GM12875 (cell line): ENCODE measurements around the gene GPR150.
A peak's percentile ranks its signal among the peaks of the same experiment; 100 is the strongest.
"Not testable (repeated sequence)": the region's sequence is repeated elsewhere in the genome, so short reads cannot be mapped to it uniquely, and the experiment has no call there.

Experiments used
- H3K4me3 ChIP-seq: one replicate; pipeline ENCODE4 v1.5.1; 2011; ENCODE audit warnings: low read depth, low read length, control low read depth
- CTCF ChIP-seq: IDR thresholded peaks from 2 replicates; pipeline ENCODE4 v1.5.1; 2011; ENCODE audit warnings: low read depth, mild to moderate bottlenecking, control low read depth, inconsistent platforms, low read length, moderate library complexity, borderline replicate concordance; ENCODE audit not compliant: insufficient read depth

The GPR150 gene

DNA sequence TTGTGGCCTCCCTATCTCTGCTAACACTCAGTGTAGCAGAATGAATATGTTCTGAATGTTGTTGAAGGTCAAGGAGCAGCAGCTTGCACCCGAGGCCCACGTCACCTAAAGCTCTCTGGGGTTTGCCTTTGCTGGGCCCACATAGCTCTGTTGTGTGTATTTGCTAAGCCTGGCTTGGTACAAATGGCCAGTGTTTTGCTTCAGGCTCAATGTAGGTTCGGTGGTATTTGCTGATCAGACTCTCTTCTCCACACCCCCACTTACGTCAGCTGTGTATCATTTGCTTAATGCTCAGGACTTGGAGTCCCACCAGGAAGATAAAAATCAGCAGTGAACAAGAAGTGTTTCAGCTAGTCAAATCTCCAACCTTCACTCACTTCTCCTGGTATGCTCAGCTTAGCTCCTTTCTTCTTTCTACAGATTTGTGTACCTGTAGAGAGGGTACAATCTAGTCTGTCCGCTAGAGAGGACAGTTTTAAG, 21.9 kb downstream of the GPR150 start:
- TF ChIP-seq CTCF: no peak
- no peak overlapping the region for H3K4me3 ChIP-seq

DNA sequence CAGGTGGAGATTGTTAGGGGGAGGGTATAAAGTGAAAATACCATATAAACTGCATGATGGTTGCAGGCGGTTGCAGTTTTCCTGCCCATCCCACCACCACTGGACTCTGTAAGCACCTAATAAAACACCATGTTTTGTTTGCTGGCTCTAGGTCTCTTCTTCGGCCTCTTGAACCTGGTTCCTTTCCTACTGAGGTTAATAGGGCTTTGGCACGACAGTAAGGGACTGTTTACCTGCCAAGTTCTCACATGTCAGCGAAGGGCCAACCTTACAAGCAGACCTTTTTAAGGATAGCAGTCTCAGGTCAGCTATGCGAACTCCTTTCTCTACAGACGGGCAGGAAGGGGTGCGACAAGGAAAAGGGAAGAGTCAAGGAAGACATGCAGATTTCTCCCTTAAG, 23.3 kb downstream of the GPR150 start:
- no peak for TF ChIP-seq CTCF

GRCh38 chr5:95644351-95645042, 24.6 kb downstream of the GPR150 start:
- peak; percentile 52; the same call in 1 of the 2 replicates for TF ChIP-seq CTCF
- no peak overlapping the region for H3K4me3 ChIP-seq

More for the DNA sequence above, 23.3 kb downstream of the GPR150 start:
- no peak overlapping the region for H3K4me3 ChIP-seq

GRCh38 chr5:95646226-95646568, 26.3 kb downstream of the GPR150 start:
- not testable (repeated sequence) for H3K4me3 ChIP-seq

DNA sequence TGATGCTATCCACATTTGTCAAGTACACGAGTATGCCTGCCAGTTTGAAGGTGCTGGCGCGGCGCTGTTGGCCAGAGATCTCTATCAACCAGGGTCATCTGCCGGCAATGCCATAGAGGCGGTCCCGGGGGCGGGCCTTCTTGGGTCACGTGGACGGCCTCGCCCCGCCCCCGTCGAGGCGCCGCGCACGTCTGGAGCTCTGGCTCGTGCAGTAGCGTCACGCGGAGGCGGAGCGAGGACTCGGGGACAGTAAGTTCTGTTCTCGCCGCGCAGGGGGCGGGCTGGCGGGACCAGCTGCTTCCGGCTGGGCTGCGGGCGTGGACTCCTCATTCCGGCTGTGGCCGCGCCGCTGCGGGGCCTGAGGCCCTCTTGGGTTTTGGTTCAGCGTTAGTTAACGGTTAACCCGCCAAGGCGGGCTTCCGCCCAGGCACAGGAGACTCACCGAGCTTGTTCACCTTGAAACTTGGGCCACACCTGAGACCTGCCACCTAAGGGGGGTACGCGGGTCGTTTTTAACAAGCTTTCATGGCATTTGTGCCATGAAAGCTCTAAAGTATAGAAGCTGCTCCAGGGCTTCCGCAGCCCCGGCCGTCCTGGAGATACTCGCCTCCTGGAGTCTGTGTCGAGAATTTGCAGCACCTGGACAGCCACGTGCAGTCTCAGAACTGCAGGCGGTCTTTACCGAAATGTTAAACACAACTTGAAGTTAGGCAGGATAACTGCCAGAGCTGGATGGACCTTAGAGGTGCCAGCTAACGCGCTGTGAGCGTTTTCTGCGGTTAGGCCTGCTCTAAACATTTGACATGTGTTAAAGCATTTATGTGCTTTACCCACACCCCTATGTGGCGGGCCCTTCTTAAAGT, 26.9 kb downstream of the GPR150 start, which contains the start of gene RFESD:
TSS of gene RFESD (plus strand) at position 209 of the 863 bp plus-strand sequence. CDS start 5,495 bp downstream, outside the sequence.
- peak within 1 kb of the TSS; percentile 51 for H3K4me3 ChIP-seq
- no peak for TF ChIP-seq CTCF

DNA sequence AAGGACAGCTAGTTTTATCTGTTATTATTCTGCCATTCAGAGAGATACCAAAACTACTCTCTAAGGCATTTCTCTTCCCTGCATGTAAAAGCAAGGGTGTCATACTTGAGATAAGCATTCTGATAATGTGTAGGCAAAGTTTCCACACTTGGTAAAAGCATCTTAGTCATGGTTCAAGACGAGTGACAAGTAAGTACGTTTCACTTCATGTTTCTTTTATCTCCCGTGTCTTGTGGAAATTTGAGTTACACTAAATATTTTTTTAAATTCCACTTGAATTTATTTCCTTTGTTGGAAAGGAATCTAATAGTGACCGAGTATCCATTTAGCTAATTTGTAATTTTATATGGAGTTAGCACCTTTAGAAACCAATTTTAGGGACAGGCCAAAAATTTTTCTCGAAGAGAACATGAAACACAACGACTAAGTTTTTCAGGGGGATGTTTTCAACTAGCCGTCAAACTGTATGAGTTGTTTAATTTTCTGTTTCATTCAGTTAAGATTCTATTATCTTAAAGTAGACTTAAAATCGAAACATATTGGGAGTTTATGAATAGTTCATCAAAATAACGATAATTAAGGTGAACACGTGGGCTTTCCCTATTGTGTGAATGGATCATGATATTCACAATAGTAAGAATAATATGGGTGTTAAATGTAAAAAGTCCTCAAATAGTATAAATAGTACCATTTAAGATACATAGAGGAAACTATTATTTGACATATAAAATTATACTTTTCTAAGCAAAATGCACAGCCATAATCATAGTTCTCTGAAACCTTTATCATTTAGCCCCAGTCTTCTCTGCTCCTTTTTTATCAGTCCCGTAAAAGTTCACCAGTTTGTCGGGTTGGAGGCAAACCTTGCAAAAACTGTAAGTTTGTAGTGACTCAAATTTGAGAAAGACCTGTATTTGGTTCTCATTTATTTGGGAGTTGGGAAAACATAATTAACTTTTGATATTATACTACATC, 28.3 kb downstream of the GPR150 start:
- no peak for TF ChIP-seq CTCF
- no peak overlapping the region for H3K4me3 ChIP-seq

- no peak for TF ChIP-seq CTCF
Observed at GRCh38 chr5:95649274-95649673, 29.4 kb downstream of the GPR150 start.

More at GRCh38 chr5:95649274-95649673, 29.4 kb downstream of the GPR150 start:
- H3K4me3 ChIP-seq: no peak overlapping the region
